ENCODE results near the gene SPAG16.

SPAG16 gene

GRCh38 chr2:214185546-214185945 is 901.3 kb downstream of the SPAG16 start:
- no peak for DNase-seq (ENCODE audit: low read depth)
- H3K4me3 ChIP-seq (ENCODE audit: low read depth, low read length) = no peak overlapping the region
- TF ChIP-seq MYC (IDR thresholded peaks at IDR 0.05; ENCODE audit: low read depth, low read length) = no peak
- TF ChIP-seq POLR2A (IDR thresholded peaks at IDR 0.05; ENCODE audit: extremely low read depth, insufficient read length) = no peak
- TF ChIP-seq MAX (IDR thresholded peaks at IDR 0.05; ENCODE audit: low read depth, low read length) = no peak
- no peak for TF ChIP-seq CTCF (IDR thresholded peaks at IDR 0.05; ENCODE audit: low read depth, low read length)

- H3K4me3 ChIP-seq (ENCODE audit: low read depth, low read length) = no peak overlapping the region
- TF ChIP-seq MYC (IDR thresholded peaks at IDR 0.05; ENCODE audit: low read depth, low read length) (no peak), CTCF (IDR thresholded peaks at IDR 0.05; ENCODE audit: low read depth, low read length) (no peak), POLR2A (IDR thresholded peaks at IDR 0.05; ENCODE audit: extremely low read depth, insufficient read length) (no peak), MAX (IDR thresholded peaks at IDR 0.05; ENCODE audit: low read depth, low read length) (no peak)
- DNase-seq (ENCODE audit: low read depth) = no peak
Measured at GRCh38 chr2:214192711-214193110, 908.4 kb downstream of the SPAG16 start.

GRCh38 chr2:214193943-214194342 is 909.7 kb downstream of the SPAG16 start:
- no peak for DNase-seq (ENCODE audit: low read depth)
- TF ChIP-seq CTCF (IDR thresholded peaks at IDR 0.05; ENCODE audit: low read depth, low read length) (no peak), MAX (IDR thresholded peaks at IDR 0.05; ENCODE audit: low read depth, low read length) (no peak)
- no peak overlapping the region for H3K4me3 ChIP-seq (ENCODE audit: low read depth, low read length)

GRCh38 chr2:214196260-214196659 is 912.0 kb downstream of the SPAG16 start:
- no peak for DNase-seq (ENCODE audit: low read depth)
- no peak for TF ChIP-seq MAX (IDR thresholded peaks at IDR 0.05; ENCODE audit: low read depth, low read length)
- TF ChIP-seq MYC (IDR thresholded peaks at IDR 0.05; ENCODE audit: low read depth, low read length) = no peak
- TF ChIP-seq POLR2A (IDR thresholded peaks at IDR 0.05; ENCODE audit: extremely low read depth, insufficient read length) = no peak
- no peak for TF ChIP-seq CTCF (IDR thresholded peaks at IDR 0.05; ENCODE audit: low read depth, low read length)
- H3K4me3 ChIP-seq (ENCODE audit: low read depth, low read length) = no peak overlapping the region

GRCh38 chr2:214201892-214202291 is 917.6 kb downstream of the SPAG16 start:
- no peak overlapping the region for H3K4me3 ChIP-seq (ENCODE audit: low read depth, low read length)
- TF ChIP-seq MYC (IDR thresholded peaks at IDR 0.05; ENCODE audit: low read depth, low read length) (no peak), MAX (IDR thresholded peaks at IDR 0.05; ENCODE audit: low read depth, low read length) (no peak), POLR2A (IDR thresholded peaks at IDR 0.05; ENCODE audit: extremely low read depth, insufficient read length) (no peak), CTCF (IDR thresholded peaks at IDR 0.05; ENCODE audit: low read depth, low read length) (no peak)
- DNase-seq (ENCODE audit: low read depth) = no peak

- H3K4me3 ChIP-seq (ENCODE audit: low read depth, low read length) = no peak overlapping the region
- TF ChIP-seq POLR2A (IDR thresholded peaks at IDR 0.05; ENCODE audit: extremely low read depth, insufficient read length) (no peak), CTCF (IDR thresholded peaks at IDR 0.05; ENCODE audit: low read depth, low read length) (no peak), MYC (IDR thresholded peaks at IDR 0.05; ENCODE audit: low read depth, low read length) (no peak), MAX (IDR thresholded peaks at IDR 0.05; ENCODE audit: low read depth, low read length) (no peak)
- no peak for DNase-seq (ENCODE audit: low read depth)
Measured at GRCh38 chr2:214203214-214203613, 919.0 kb downstream of the SPAG16 start.

Data from NB4 (cell line).